Tibial nerve (tissue), 4 donors: Measurements from ENCODE around the gene VWA8.

Experiments
- CTCF ChIP-seq, 5 experiments: fragments of 200-600 bp in 3 of 5; fragments of 450-650 bp in 2 of 5; sonication (generic) in 3 of 5; IDR thresholded peaks; one replicate each; pipeline ENCODE4 v1.5.1; 2016 to 2019; ENCODE audit warnings: antibody characterized with exemption in 5 of 5, mild to moderate bottlenecking in 3 of 5, moderate library complexity in 2 of 5
- EP300 ChIP-seq, 2 donors: sonication (generic); formaldehyde crosslinking; IDR thresholded peaks; one replicate each; pipeline ENCODE4 v1.6.1; 2017; ENCODE audit warnings: antibody characterized with exemption in 2 of 2, mild to moderate bottlenecking in 1 of 2
- POLR2A ChIP-seq, 2 donors: fragments of 450-650 bp; IDR thresholded peaks; one replicate each; pipeline ENCODE4 v1.6.1; 2017; ENCODE audit warnings: antibody characterized with exemption in 2 of 2, mild to moderate bottlenecking in 2 of 2, moderate library complexity in 2 of 2

- no peak for TF ChIP-seq POLR2A (IDR thresholded peaks at IDR 0.05)
- TF ChIP-seq CTCF (IDR thresholded peaks at IDR 0.05): no peak
- no peak for TF ChIP-seq EP300 (IDR thresholded peaks at IDR 0.05)
Measured at GRCh38 chr13:41660411-41660810, 300.5 kb downstream of the VWA8 start.
